H1 (cell line): ENCODE data around the gene SCGB1A1. TPM values are rescaled to one million over a fixed set of nuclear protein-coding genes. Genes with fewer than 3 reads are reported as not detected.

Experiments used
- CTCF ChIA-PET: fragments of 300-600 bp; sonication (Branson Sonifier 250); formaldehyde crosslinking; loops from one replicate; lab custom pipeline; 2021; ENCODE audit not compliant: partially characterized antibody; lab: Charles Lee
- POLR2A ChIA-PET: fragments of 300-600 bp; sonication (Branson Sonifier 250); formaldehyde crosslinking; loops from one replicate; lab custom pipeline; 2021; ENCODE audit warnings: inconsistent platforms; ENCODE audit not compliant: partially characterized antibody; lab: Charles Lee
- DNase-seq, 2 experiments: peaks; one replicate each; pipeline versions ENCODE4 v3.0.0 to v3.0.0-alpha.2; 2010 to 2022; ENCODE audit warnings: low spot score in 2 of 2, low read depth in 1 of 2, mixed read lengths in 1 of 2
- FAIRE-seq: peaks from 2 replicates; lab custom pipeline; 2011; peaks lifted over from hg19 to GRCh38; lab: Jason Lieb, UNC
- H2AFZ ChIP-seq: 2 replicates; pipeline ENCODE4 v1.8.1; 2012; ENCODE audit warnings: low read length, inconsistent platforms
- H2AK5ac ChIP-seq: 2 replicates; pipeline ENCODE4 v1.6.1; 2013; ENCODE audit warnings: low read depth, low read length
- H2BK120ac ChIP-seq: replicated peaks from 2 replicates; pipeline ENCODE3; 2013; ENCODE audit warnings: low read depth, low read length, inconsistent platforms
- H2BK12ac ChIP-seq: 2 replicates; pipeline ENCODE4 v1.6.1; 2013; ENCODE audit warnings: low read depth, low read length
- H2BK15ac ChIP-seq: 2 replicates; pipeline ENCODE4 v1.6.1; 2013; ENCODE audit warnings: low read length
- H2BK20ac ChIP-seq: 2 replicates; pipeline ENCODE4 v1.6.1; 2013; ENCODE audit warnings: low read length
- H2BK5ac ChIP-seq: 2 replicates; pipeline ENCODE4 v1.6.1; 2013; ENCODE audit warnings: low read depth, low read length
- H3K14ac ChIP-seq: 2 replicates; pipeline ENCODE4 v1.6.1; 2013; ENCODE audit warnings: inconsistent platforms; ENCODE audit not compliant: insufficient read length
- H3K18ac ChIP-seq: 2 replicates; pipeline ENCODE4 v1.6.1; 2013; ENCODE audit warnings: low read length; ENCODE audit errors: extremely low read depth
- H3K23ac ChIP-seq: 2 replicates; pipeline ENCODE4 v1.6.1; 2013; ENCODE audit warnings: inconsistent platforms; ENCODE audit not compliant: insufficient read length
- H3K23me2 ChIP-seq: 2 replicates; pipeline ENCODE4 v1.6.1; 2013; ENCODE audit warnings: low read depth, low read length
- H3K27ac ChIP-seq: 2 replicates; pipeline ENCODE4 v1.6.1; 2011; ENCODE audit warnings: low read depth, low read length, inconsistent platforms
- H3K27me3 ChIP-seq, 4 experiments: replicated peaks in 1 of 4; 1 replicate in 1 of 4; 2 replicates in 3 of 4; pipeline versions ENCODE4 v1.6.1 to v1.8.1; 2011 to 2013; ENCODE audit warnings: low read length in 3 of 4, mild to moderate bottlenecking in 3 of 4, inconsistent platforms in 2 of 4, mixed read lengths in 2 of 4, moderate library complexity in 1 of 4; ENCODE audit not compliant: control insufficient read depth in 3 of 4, insufficient read depth in 3 of 4; ENCODE audit errors: extremely low read depth in 1 of 4
- H3K36me3 ChIP-seq, 4 experiments: 2 replicates each; pipeline versions ENCODE4 v1.6.1 to v1.8.1; 2011 to 2013; ENCODE audit warnings: mild to moderate bottlenecking in 4 of 4, low read length in 3 of 4, moderate library complexity in 2 of 4, control low read depth in 1 of 4, inconsistent platforms in 1 of 4; ENCODE audit not compliant: insufficient read depth in 4 of 4, control insufficient read depth in 2 of 4
- H3K4ac ChIP-seq: replicated peaks from 2 replicates; pipeline ENCODE3; 2013; ENCODE audit warnings: low read length, low read depth, mixed read lengths, inconsistent platforms; ENCODE audit not compliant: insufficient read length
- H3K4me1 ChIP-seq, 4 experiments: replicated peaks in 1 of 4; 1 replicate in 1 of 4; 2 replicates in 3 of 4; pipeline versions ENCODE4 v1.6.1 to v1.8.1; 2011 to 2013; ENCODE audit warnings: low read length in 3 of 4, inconsistent platforms in 2 of 4, mixed read lengths in 1 of 4; ENCODE audit not compliant: insufficient read depth in 4 of 4, control insufficient read depth in 3 of 4
- H3K4me2 ChIP-seq, 2 experiments: 2 replicates each; pipeline versions ENCODE4 v1.6.1 to v1.8.1; 2011 to 2013; ENCODE audit warnings: low read depth in 2 of 2, low read length in 2 of 2, control low read depth in 1 of 2, inconsistent platforms in 1 of 2, mild to moderate bottlenecking in 1 of 2; ENCODE audit not compliant: insufficient read depth in 1 of 2
- H3K4me3 ChIP-seq, 4 experiments: fragments of 200-600, 300-600 bp in 1 of 4; sonication (generic), shearing (Covaris generic), sonication (Bioruptor Twin) in 1 of 4; 2 replicates each; pipeline versions ENCODE4 v1.5.1 to v1.8.1; 2011 to 2016; ENCODE audit warnings: low read length in 4 of 4, low read depth in 3 of 4, control low read depth in 2 of 4, inconsistent platforms in 2 of 4, mild to moderate bottlenecking in 2 of 4, mixed read lengths in 1 of 4, moderate library complexity in 1 of 4; ENCODE audit not compliant: insufficient read depth in 2 of 4; ENCODE audit errors: extremely low read depth in 1 of 4
- H3K56ac ChIP-seq: replicated peaks from 2 replicates; pipeline ENCODE3; 2013; ENCODE audit warnings: low read depth, mild to moderate bottlenecking, mixed read lengths, low read length, inconsistent platforms; ENCODE audit not compliant: insufficient read length
- H3K79me1 ChIP-seq: 2 replicates; pipeline ENCODE4 v1.6.1; 2013; ENCODE audit warnings: low read depth, low read length, control low read depth
- H3K79me2 ChIP-seq, 2 experiments: 2 replicates each; pipeline versions ENCODE4 v1.6.1 to v1.8.1; 2012 to 2013; ENCODE audit warnings: low read length in 2 of 2, mild to moderate bottlenecking in 2 of 2, inconsistent platforms in 1 of 2; ENCODE audit not compliant: insufficient read depth in 2 of 2, control insufficient read depth in 1 of 2
- H3K9ac ChIP-seq, 4 experiments: replicated peaks in 1 of 4; 1 replicate in 1 of 4; 2 replicates in 3 of 4; pipeline versions ENCODE4 v1.6.1 to v1.8.1; 2011 to 2013; ENCODE audit warnings: low read depth in 3 of 4, low read length in 3 of 4, control low read depth in 2 of 4, mild to moderate bottlenecking in 2 of 4, moderate library complexity in 2 of 4, inconsistent platforms in 1 of 4; ENCODE audit errors: extremely low read depth in 1 of 4
- H3K9me3 ChIP-seq, 2 experiments: 2 replicates each; pipeline versions ENCODE4 v1.6.1 to v1.8.1; 2012 to 2013; ENCODE audit warnings: mild to moderate bottlenecking in 2 of 2, moderate library complexity in 2 of 2, control low read depth in 1 of 2, inconsistent platforms in 1 of 2, low read depth in 1 of 2, low read length in 1 of 2, mixed read lengths in 1 of 2; ENCODE audit not compliant: insufficient read depth in 2 of 2
- H4K20me1 ChIP-seq, 2 experiments: replicated peaks in 1 of 2; 2 replicates each; pipeline versions ENCODE3 to v1.8.1; 2011 to 2013; ENCODE audit warnings: inconsistent platforms in 2 of 2, low read length in 2 of 2, mild to moderate bottlenecking in 1 of 2; ENCODE audit not compliant: insufficient read depth in 2 of 2, control insufficient read depth in 1 of 2
- H4K5ac ChIP-seq: 2 replicates; pipeline ENCODE4 v1.6.1; 2013; ENCODE audit warnings: low read length, low read depth, mixed read lengths, inconsistent platforms; ENCODE audit not compliant: insufficient read length
- H4K8ac ChIP-seq: 2 replicates; pipeline ENCODE4 v1.8.0; 2013; ENCODE audit warnings: mild to moderate bottlenecking, moderate library complexity, low read length, inconsistent platforms; ENCODE audit not compliant: insufficient read depth; ENCODE audit errors: extremely low read depth
- H4K91ac ChIP-seq: replicated peaks from 2 replicates; pipeline ENCODE3; 2013; ENCODE audit warnings: low read length, mixed read lengths, inconsistent platforms; ENCODE audit not compliant: insufficient read length
- KDM4A ChIP-seq: IDR thresholded peaks from one replicate; pipeline ENCODE4 v1.7.1; 2012; ENCODE audit warnings: low read depth, mild to moderate bottlenecking, moderate library complexity, low read length, inconsistent platforms; ENCODE audit not compliant: severe bottlenecking
- POLR2A ChIP-seq, 2 experiments: IDR thresholded peaks; 1 replicate in 1 of 2; 2 replicates in 1 of 2; pipeline ENCODE4 v1.6.1; 2011; ENCODE audit warnings: low read depth in 2 of 2, low read length in 2 of 2, mild to moderate bottlenecking in 2 of 2; ENCODE audit errors: control extremely low read depth in 1 of 2
- SIN3A ChIP-seq, 2 experiments: IDR thresholded peaks in 1 of 2; conservative IDR thresholded peaks in 1 of 2; 2 replicates each; pipeline ENCODE4 v1.6.1; 2011 to 2012; ENCODE audit warnings: low read length in 2 of 2, improper control_type of control experiment in 1 of 2, low read depth in 1 of 2, mild to moderate bottlenecking in 1 of 2
- SP2 ChIP-seq: IDR thresholded peaks from 2 replicates; pipeline ENCODE4 v1.6.1; 2012; ENCODE audit warnings: mild to moderate bottlenecking, low read length, inconsistent platforms
- TAF7 ChIP-seq: optimal IDR thresholded peaks from 2 replicates; pipeline ENCODE3; 2011; ENCODE audit warnings: low read depth, mild to moderate bottlenecking, inconsistent platforms, low read length, moderate library complexity, borderline replicate concordance
- WGBS, 2 experiments: shearing (Covaris generic) in 1 of 2; methylation state at CpG; one replicate each; pipeline versions ENCODE4 v1.1.6 to v1.1.7; 2013 to 2015; ENCODE audit warnings: low lambda C conversion rate in 2 of 2, mixed read lengths in 2 of 2, inconsistent platforms in 1 of 2, low coverage in 1 of 2, missing lambda C conversion rate in 1 of 2; ENCODE audit not compliant: insufficient replicate concordance in 2 of 2, insufficient coverage in 1 of 2, insufficient read length in 1 of 2; ENCODE audit errors: extremely low coverage in 1 of 2, missing lambda C conversion rate in 1 of 2; 5-methylcytosine and 5-hydroxymethylcytosine counted together
- polyA plus RNA-seq, 7 experiments: library from polyadenylated mRNA; depleted of rRNA in 3 of 7; stranded (reverse) in 5 of 7; unstranded in 2 of 7; fragments of >200 nt in 5 of 7; fragments of 200-250 nt in 2 of 7; gene quantifications; 1 replicate in 5 of 7; 2 replicates in 1 of 7; 4 replicates in 1 of 7; pipeline versions ENCODE4 v1.2.1 to v1.2.3, GENCODE V29; 2011 to 2013; ENCODE audit warnings: missing spikeins in 2 of 7, mixed read lengths in 2 of 7
- total RNA-seq: library from RNA; stranded (reverse); fragmentation: NEBNext Ultra II Directional; extraction: Animal tissue kit (Norgen Biotek cat#: 25700); gene quantifications from 2 replicates; pipeline ENCODE4 v1.2.1, GENCODE V29; 2021

The SCGB1A1 gene
- total and polyA plus RNA-seq, 2 of the 8 experiments (the other 6 are each of a cell fraction or from before 2014, with no cell fraction given) = not detected

GRCh38 chr11:62451241-62451621, 32.4 kb downstream of the SCGB1A1 start:
- no peak overlapping the region for H2BK120ac ChIP-seq
- H3K4me3 ChIP-seq = no peak overlapping the region
- no peak overlapping the region for H4K8ac ChIP-seq
- no peak overlapping the region for H3K23ac ChIP-seq
- peaks cover 0 to 4% of the 10 kb centered on the region in 2 experiments; a peak in 2 of 4 replicates for H3K9me3 ChIP-seq
- H4K20me1 ChIP-seq = no peaks in the 10 kb centered on the region
- H2BK12ac ChIP-seq = no peak overlapping the region
- no peak overlapping the region for H3K14ac ChIP-seq
- POLR2A ChIA-PET = no interaction called here
- H2BK15ac ChIP-seq = no peak overlapping the region
- H2AFZ ChIP-seq = no peak overlapping the region
- no peak overlapping the region for H3K27ac ChIP-seq
- H4K91ac ChIP-seq = no peak overlapping the region
- H3K23me2 ChIP-seq = no peaks in the 10 kb centered on the region
- FAIRE-seq = no peak
- no peak overlapping the region for H3K9ac ChIP-seq
- H2BK20ac ChIP-seq = no peak overlapping the region
- CTCF ChIA-PET = interaction anchor here (0.6 to 3.8 kb wide), 5 partner anchors 8 to 94 kb away, joined by 3 to 16 read pairs (median 5); no protein-coding TSS in a partner anchor
- DNase-seq = no peak
- H4K5ac ChIP-seq = no peak overlapping the region
- no peaks in the 10 kb centered on the region; a peak in 1 of 7 replicates for H3K4me1 ChIP-seq
- 92% methylated on average over 8 of the region's 8 CpGs; no CpG with 5 or more reads in 1 of the 2 experiments for WGBS, 2 experiments
- TF ChIP-seq SIN3A (conservative IDR thresholded peaks at IDR 0.05 in 1 of 2, IDR thresholded peaks at IDR 0.05 in 1 of 2; ENCODE audit: low read depth in 1 of 2, low read length in 2 of 2) = no peak
- no peak for TF ChIP-seq SP2
- no peak for TF ChIP-seq TAF7
- TF ChIP-seq POLR2A (IDR thresholded peaks at IDR 0.05; ENCODE audit: control extremely low read depth in 1 of 2, low read depth in 2 of 2, low read length in 2 of 2) = no peak
- no peak for TF ChIP-seq KDM4A
- TF ChIP-seq, all 59 proteins: peak for 0
- H3K4me2 ChIP-seq = no peak overlapping the region
- H3K56ac ChIP-seq = no peak overlapping the region
- no peaks in the 10 kb centered on the region for H3K27me3 ChIP-seq
- H3K79me1 ChIP-seq = no peaks in the 10 kb centered on the region
- H3K36me3 ChIP-seq = no peaks in the 10 kb centered on the region
- no peak overlapping the region for H3K18ac ChIP-seq
- no peak overlapping the region for H3K4ac ChIP-seq
- H2AK5ac ChIP-seq = no peak overlapping the region
- H3K79me2 ChIP-seq = no peaks in the 10 kb centered on the region
- H2BK5ac ChIP-seq = no peak overlapping the region
